Forelimb muscle (tissue), 1 donor: Measurements from ENCODE around the gene DSP. TPM values are rescaled to one million over a fixed set of nuclear protein-coding genes. Genes with fewer than 3 reads are reported as not detected.

Experiments used
- DNase-seq: peaks from one replicate; pipeline ENCODE4 v3.0.0-alpha.2; 2013; ENCODE audit warnings: low read depth
- polyA plus RNA-seq: library from polyadenylated mRNA; unstranded; fragments of 120-200 nt; gene quantifications from one replicate; pipeline ENCODE4 v1.2.1, GENCODE V29; 2013; ENCODE audit not compliant: insufficient read length

The DSP gene
- polyA plus RNA-seq, 1 donor: 2.4 TPM

- no peak for DNase-seq
Measured at GRCh38 chr6:7534192-7534591, 7.3 kb upstream of the DSP start.

DNA sequence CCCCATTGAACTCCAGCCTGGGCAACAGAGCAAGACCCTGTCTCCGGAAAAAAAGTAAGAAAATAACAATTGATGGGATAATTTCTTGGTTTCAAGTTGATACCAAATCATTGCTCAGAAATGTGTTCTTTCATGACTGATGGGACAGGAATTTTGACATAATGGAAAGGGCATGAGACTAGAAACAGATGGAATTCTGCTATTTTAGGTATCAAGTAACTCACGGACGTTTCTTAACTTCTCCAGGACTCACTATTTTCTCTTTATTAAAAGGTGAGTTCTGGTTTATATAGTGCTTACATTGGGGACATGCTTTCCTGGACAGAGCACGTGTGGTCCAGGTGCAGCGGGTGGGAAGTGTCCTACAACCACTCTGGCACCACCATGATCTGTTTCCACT lies 6.0 kb upstream of the DSP start:
- DNase-seq: no peak

DNA sequence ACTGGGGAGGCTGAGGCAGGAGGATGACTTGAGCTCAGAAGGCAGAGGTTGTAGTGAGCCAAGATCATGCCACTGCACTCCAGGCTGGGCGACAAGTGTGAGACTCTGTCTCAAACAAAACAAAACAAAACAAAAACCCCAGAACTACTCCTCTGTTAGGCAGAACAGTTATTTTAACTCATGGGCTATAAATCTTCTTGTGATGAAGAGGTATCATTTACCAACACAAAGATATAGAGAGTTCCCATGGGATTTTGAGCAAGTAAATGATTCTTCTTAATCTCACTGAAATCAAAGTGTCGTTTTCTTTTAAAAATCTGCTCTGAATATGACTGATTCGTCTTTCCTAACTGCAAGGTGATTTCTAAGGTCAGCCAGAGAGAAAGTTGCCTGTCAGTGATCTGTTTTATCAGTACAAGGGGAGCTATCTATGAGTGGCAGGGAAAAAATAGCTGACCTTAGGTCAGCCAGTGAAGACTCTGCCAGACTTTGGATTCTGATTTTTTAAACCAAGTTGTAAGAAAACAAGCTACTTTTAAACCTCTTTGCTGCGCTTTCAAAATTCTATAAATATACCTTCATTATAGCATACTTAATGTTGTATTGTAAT lies 3.8 kb upstream of the DSP start:
- no peak for DNase-seq

GRCh38 chr6:7538484-7538883 lies 3.0 kb upstream of the DSP start:
- no peak for DNase-seq

- no peak for DNase-seq
Measured at GRCh38 chr6:7540595-7540994, 876 bp upstream of the DSP start.

DNA sequence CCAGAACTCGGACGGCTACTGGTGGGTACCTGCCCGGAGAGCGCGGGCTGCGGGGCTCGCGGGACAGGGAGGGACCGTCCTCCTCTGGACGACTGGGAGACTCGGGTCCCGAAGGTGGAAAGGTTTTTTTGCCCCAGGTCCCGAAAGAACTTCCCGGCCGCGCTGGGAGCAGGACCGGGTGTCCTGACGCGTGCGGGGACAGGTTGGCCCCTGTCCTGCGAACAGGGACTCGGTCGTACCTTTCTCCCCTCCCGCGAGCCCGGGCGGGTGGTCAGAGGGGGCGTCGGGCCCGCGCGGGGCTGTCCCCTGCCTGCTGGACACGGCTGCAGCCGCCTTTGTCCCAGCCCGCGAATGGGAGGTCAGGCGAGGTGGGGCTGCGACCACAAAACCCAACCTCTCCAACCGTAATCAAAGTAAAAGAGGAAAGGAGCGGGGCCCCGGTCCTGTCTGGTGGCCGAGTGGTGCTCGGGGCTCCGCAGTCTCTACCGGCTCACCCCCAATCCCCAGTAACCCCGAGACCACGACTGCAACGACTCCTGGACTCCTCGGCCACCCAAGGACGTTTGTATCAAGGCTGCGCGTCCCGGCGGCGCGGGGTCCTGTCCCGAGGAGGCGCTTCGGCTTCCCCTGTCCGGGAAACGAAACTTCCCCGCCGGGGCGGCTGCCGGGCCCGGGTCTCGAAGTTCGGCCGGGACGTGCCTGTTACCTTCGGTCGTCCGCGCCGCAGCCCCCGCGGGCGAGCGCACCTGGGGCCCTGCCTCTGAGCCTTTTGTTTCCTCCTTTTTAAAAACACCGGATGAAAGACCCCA lies 798 bp downstream of the DSP start:
- no peak for DNase-seq

GRCh38 chr6:7542874-7543624 lies 1.6 kb downstream of the DSP start:
- no peak for DNase-seq

GRCh38 chr6:7543789-7544424 lies 2.4 kb downstream of the DSP start:
- no peak for DNase-seq

GRCh38 chr6:7544597-7544996 lies 3.1 kb downstream of the DSP start:
- no peak for DNase-seq

GRCh38 chr6:7545316-7546019 lies 4.0 kb downstream of the DSP start:
- DNase-seq: no peak

- no peak for DNase-seq
Measured at GRCh38 chr6:7546020-7546369, 4.5 kb downstream of the DSP start.

DNA sequence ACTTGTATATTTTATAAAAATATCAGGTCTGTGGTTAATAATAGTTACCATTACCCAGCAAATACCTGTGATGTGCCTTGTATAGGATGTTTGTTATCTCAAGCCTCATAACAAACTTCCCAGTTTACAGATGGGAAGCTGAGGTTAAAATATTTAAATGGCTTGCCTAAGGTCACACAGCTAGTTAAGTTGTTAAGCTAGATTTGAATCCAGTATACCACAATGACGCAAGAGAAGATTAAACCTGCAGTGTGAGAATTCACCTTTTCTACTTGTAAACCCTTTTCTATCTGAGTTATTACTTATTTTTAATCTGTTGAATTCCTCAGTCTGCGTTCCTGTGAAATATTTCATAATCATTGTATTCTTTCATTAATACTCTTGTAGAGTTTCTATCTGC lies 4.9 kb downstream of the DSP start:
- no peak for DNase-seq

DNA sequence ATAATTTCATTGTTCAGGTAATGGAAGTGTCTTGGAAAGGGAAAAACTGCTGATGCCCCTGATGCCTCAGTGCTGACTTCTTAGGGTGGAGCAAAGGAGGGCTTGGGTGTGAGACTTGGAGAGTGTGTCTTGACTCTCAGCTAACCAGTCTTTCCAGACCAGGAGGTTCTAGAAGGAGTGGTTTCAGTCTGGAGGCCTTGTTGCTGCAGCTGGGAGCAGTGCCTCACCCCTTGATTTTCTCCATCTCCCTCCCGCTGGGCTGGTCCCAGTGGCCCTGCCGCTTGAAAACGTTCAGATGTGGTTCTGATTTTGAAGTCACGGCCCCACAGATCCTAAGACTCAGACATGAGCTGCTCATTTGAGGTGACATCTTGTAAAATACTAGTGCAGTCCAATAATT lies 5.4 kb downstream of the DSP start:
- DNase-seq: no peak

DNA sequence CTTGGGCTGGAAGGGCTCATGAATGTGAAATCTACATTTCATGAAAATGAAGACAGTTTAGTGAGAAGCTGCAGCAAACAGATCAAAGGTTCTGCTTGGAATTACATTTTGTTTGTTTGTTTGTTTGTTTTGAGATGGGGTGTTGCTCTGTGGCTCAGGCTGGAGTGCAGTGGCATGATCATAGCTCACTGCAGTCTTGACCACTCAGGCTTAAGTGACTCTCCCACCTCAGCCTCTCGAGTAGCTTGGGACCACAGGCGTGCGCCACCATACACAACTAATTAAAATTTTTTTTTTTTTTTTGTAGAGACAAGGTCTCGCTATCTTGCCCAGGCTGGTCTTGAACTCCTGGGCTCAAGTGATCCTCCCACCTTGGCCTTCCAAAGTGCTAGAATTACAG lies 5.8 kb downstream of the DSP start:
- no peak for DNase-seq

DNA sequence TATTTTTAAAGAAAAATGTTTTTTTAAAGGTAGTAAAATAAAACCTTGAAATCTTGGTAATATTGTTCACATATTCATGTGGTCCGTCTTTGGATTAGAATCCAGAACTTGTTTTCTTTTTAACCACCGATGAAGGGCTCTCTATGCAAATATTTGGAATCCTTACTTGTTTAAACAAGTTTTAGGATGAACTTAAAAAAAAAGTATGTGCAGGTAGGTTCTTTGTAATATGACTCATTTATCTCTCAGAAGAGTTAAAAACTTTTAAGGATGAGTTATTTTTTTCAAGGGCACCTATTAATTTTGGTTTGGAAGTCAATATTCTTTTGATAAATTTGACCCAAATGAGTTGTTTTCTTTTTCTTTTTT lies 8.9 kb downstream of the DSP start:
- no peak for DNase-seq

DNA sequence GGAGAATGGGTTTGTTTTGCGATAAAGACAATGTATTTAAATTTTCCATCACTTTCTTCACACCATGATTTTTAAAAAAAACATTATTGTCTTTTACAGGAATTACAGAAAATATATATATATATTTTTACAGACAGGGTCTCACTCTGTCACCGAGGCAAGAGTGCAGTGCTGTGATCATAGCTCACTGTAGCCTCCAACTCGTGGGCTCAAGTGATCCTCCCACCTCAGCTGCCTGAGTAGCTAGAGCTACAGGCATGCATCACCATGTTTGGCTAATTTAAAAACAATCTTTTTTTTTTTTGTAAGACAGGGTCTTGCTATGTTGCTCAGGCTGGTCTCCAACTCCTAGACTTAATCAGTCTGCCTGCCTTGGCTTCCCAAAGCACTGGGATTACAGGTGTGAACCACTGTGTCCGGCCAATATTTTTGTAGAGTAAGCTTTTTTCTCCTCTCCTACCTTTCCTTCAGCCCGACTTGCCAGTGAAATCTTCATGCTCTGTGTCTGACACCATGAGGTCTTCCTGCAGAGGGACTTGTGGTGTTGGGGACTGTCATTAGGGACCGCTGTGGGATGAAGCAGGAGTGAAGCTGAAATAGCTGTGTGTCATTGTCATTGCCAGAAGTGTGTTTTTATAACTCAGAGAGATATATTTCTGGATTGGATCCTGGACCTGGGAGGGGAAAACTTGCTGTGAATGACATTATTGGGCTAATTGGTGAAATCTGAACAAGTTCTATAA lies 13.2 kb downstream of the DSP start:
- no peak for DNase-seq

DNA sequence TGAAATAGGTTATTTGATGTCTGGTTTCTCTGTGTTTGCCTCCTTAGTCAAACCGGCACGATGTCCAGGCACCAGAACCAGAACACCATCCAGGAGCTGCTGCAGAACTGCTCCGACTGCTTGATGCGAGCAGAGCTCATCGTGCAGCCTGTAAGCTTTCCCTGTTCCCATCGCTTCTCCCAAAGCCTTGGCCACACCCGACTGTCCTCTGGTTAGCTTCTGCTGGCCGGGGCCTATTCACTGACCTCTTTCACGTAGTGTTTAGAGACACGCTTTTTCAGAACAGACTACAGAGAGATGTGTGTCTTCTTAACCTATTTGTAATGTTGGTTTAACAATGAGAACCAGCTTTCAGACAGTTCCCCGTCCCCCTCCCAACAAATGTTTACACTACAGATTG lies 14.2 kb downstream of the DSP start:
- no peak for DNase-seq

DNA sequence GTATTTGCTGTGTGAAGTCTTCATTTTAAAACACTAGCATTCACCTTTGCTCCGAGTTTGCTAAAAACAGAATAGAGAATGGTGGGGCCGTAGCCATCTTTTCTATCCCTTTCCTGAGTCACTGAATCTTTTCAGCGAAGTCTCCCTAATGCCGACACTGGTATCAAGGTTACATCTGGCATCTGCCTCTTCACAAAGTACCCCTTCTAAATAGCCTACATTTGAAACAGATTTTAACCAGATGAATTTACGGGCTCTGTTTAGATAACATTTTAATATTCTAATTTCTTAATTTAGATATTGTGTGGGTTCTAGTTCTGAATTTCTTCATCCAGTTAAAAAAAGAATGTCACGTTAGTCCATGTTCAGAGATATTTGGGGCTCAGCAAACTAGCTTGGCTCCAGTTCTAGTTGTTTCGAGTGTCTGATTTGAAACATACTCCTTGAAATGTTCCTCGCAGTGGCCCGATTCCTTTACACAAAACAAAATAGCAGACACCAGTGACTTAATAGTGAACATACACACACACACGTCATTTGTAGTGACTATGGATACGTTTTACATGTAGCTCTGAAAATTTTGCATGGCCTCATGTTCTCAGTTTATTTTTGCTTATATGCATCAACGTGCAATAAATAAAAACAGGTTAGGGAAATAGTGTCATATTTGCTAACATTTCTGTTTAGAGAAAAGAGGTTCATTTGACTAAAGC lies 15.1 kb downstream of the DSP start:
- no peak for DNase-seq

DNA sequence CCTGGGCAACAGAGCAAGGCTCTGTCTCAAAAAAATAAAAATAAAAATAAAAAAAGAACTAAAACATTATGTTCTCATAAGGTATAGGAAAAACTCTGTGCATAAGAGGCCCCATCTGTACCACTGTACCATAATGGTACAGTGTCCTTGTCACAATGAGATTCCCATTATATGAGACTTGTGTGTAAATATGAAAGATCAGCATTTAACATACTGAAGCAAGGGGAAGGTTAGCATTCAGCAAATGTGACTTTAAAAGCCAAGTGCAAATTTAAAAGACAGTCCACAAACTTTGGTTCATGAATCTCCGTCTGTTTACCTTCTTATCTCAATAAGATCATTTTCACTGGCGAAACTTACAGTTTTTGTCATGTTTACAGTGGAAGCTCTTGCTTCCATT lies 16.2 kb downstream of the DSP start:
- DNase-seq: no peak

DNA sequence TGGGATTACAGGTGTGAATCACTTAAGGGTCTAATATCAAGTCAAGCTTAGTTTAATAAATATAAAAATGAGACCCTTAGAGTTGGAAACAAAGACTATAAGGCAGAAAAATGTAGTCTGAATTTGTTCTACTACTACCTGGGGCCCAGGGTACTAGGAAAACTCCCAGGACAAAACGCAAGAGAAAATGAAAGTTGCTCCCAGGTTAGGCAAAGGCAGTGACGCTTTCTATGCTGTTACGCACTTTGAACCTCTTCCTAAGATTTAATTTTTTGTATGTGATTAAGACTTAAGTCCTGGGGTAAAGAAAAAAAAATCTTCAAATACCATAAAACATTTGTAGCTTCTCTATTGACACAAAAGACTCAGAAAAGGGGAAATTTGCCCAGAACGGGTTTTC lies 17.3 kb downstream of the DSP start:
- DNase-seq: no peak

GRCh38 chr6:7559196-7559595 lies 17.7 kb downstream of the DSP start:
- no peak for DNase-seq
